OCI-LY7 (cell line): Measurements from ENCODE around the gene OGDH. TPM values are rescaled to one million over a fixed set of nuclear protein-coding genes. Genes with fewer than 3 reads are reported as not detected.

Source experiments
- BruUV-seq: library from RNA; stranded (reverse); fragments of 400-500 nt; replicated peaks from 2 replicates; lab custom pipeline; 2021; lab: Mats Ljungman, UMichigan
- CTCF ChIA-PET: fragments of 300-600 bp; sonication (Branson Sonifier 250); formaldehyde crosslinking; loops from one replicate; lab custom pipeline; 2022; ENCODE audit warnings: antibody characterized with exemption; ENCODE audit not compliant: unreplicated experiment; lab: Charles Lee
- POLR2A ChIA-PET: fragments of 300-600 bp; sonication (Branson Sonifier 250); formaldehyde crosslinking; loops from one replicate; lab custom pipeline; 2022; ENCODE audit warnings: antibody characterized with exemption; lab: Charles Lee
- DNase-seq: peaks from one replicate; pipeline ENCODE4 v3.0.0-alpha.2; 2015; ENCODE audit warnings: low spot score
- H2AFZ ChIP-seq: fragments of 200-600 bp; sonication (generic), shearing (Covaris generic); 2 replicates; pipeline ENCODE4 v1.6.1; 2014; ENCODE audit warnings: mild to moderate bottlenecking, antibody characterized with exemption, low read length, moderate library complexity
- H3K27ac ChIP-seq: fragments of 200-600 bp; sonication (generic); 2 replicates; pipeline ENCODE4 v1.5.1; 2014; ENCODE audit warnings: mixed run types, low read depth, mild to moderate bottlenecking, moderate library complexity, low read length, inconsistent platforms; ENCODE audit not compliant: poor library complexity, severe bottlenecking
- H3K36me3 ChIP-seq: fragments of 200-600 bp; sonication (generic); 2 replicates; pipeline ENCODE4 v1.6.1; 2014; ENCODE audit warnings: mild to moderate bottlenecking, antibody characterized with exemption, low read length, moderate library complexity, mixed read lengths; ENCODE audit not compliant: insufficient read depth
- H3K4me1 ChIP-seq: fragments of 200-600 bp; sonication (generic); 2 replicates; pipeline ENCODE4 v1.5.1; 2014; ENCODE audit warnings: mild to moderate bottlenecking, low read length; ENCODE audit not compliant: insufficient read depth, poor library complexity, severe bottlenecking
- H3K4me2 ChIP-seq: fragments of 200-600 bp; sonication (generic); 2 replicates; pipeline ENCODE4 v1.6.1; 2014; ENCODE audit warnings: mild to moderate bottlenecking, low read length
- H3K4me3 ChIP-seq: fragments of 200-600 bp; sonication (generic); 2 replicates; pipeline ENCODE4 v1.5.1; 2014; ENCODE audit warnings: mild to moderate bottlenecking, low read depth, low read length; ENCODE audit not compliant: poor library complexity, severe bottlenecking
- H3K79me2 ChIP-seq: fragments of 200-600 bp; sonication (generic); 2 replicates; pipeline ENCODE4 v1.6.1; 2016; ENCODE audit warnings: low read depth, mild to moderate bottlenecking, low read length, moderate library complexity, mixed read lengths; ENCODE audit not compliant: insufficient read depth
- H3K9me2 ChIP-seq: fragments of 200-600 bp; sonication (generic); 2 replicates; pipeline ENCODE4 v1.6.1; 2016; ENCODE audit warnings: mild to moderate bottlenecking, low read length, mixed read lengths; ENCODE audit not compliant: insufficient read depth
- H3K9me3 ChIP-seq: fragments of 200-600 bp; sonication (generic); 2 replicates; pipeline ENCODE4 v1.6.1; 2014; ENCODE audit warnings: mild to moderate bottlenecking, mixed run types, low read length, mixed read lengths
- H4K20me1 ChIP-seq: fragments of 200-600 bp; sonication (generic); 2 replicates; pipeline ENCODE4 v1.6.1; 2014; ENCODE audit warnings: mild to moderate bottlenecking, antibody characterized with exemption, low read length, moderate library complexity, mixed read lengths; ENCODE audit not compliant: insufficient read depth
- EZH2phosphoT487 ChIP-seq: fragments of 200-600 bp; sonication (generic); IDR thresholded peaks from 2 replicates; pipeline ENCODE4 v1.6.1; 2018; ENCODE audit warnings: low read depth, borderline replicate concordance, mild to moderate bottlenecking, mixed run types, antibody characterized with exemption, low read length, moderate library complexity, mixed read lengths
- intact Hi-C: fragments of 100-400 bp; cut with micrococcal nuclease; formaldehyde crosslinking; loops from one replicate; pipeline ENCODE4 v1.10.0; 2022; ENCODE audit not compliant: unreplicated experiment
- total RNA-seq, 2 experiments: library from RNA; depleted of rRNA in 1 of 2; stranded (reverse); fragments of >200 nt in 1 of 2; shearing (Covaris generic) in 1 of 2; gene quantifications; 2 replicates each; pipeline ENCODE4 v1.2.3, GENCODE V29; 2014 to 2022
- TF ChIP-seq, protein P1 (sequence below): fragments of 200-600 bp; sonication (generic); conservative IDR thresholded peaks from 2 replicates; pipeline ENCODE4 v1.5.1; 2014; ENCODE audit warnings: mild to moderate bottlenecking, antibody characterized with exemption, low read length, moderate library complexity, mixed read lengths

The OGDH gene
- total RNA-seq, 2 experiments from 2014 or later: 47.6 to 70.9 TPM

DNA sequence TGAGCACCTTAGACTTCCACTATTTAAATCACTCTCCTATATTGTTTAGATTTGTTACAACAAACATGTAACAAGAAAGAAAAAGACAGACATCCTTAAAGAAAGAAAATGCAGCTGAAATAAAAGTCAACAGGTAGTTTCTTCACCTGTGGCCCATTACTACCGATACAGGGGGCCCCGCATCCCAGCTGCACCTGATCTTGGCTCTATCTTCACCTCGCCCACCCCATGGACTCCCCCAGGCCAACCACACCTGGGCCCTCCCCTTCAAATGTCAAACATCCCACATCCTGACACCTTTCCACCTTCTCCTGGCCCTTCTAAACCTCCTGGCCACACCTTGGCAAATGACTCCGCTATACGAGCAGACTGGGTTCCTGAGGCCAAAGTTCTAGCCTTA lies 39.7 kb upstream of the OGDH start:
- TF ChIP-seq, protein P1, sequence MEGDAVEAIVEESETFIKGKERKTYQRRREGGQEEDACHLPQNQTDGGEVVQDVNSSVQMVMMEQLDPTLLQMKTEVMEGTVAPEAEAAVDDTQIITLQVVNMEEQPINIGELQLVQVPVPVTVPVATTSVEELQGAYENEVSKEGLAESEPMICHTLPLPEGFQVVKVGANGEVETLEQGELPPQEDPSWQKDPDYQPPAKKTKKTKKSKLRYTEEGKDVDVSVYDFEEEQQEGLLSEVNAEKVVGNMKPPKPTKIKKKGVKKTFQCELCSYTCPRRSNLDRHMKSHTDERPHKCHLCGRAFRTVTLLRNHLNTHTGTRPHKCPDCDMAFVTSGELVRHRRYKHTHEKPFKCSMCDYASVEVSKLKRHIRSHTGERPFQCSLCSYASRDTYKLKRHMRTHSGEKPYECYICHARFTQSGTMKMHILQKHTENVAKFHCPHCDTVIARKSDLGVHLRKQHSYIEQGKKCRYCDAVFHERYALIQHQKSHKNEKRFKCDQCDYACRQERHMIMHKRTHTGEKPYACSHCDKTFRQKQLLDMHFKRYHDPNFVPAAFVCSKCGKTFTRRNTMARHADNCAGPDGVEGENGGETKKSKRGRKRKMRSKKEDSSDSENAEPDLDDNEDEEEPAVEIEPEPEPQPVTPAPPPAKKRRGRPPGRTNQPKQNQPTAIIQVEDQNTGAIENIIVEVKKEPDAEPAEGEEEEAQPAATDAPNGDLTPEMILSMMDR: no peak
- no peak for TF ChIP-seq EZH2phosphoT487
- Histone ChIP-seq H3K27ac (no peak overlapping the region), H3K9me2 (no peaks in the 10 kb centered on the region), H2AFZ (no peak overlapping the region), H3K4me3 (no peak overlapping the region), H3K36me3 (peaks cover 82% of the 10 kb centered on the region), H3K4me1 (no peaks in the 10 kb centered on the region), H3K9me3 (no peaks in the 10 kb centered on the region), H4K20me1 (no peaks in the 10 kb centered on the region; the same call in 1 of the 2 replicates), H3K4me2 (no peak overlapping the region), H3K79me2 (peaks cover 6% of the 10 kb centered on the region; the same call in 1 of the 2 replicates)
- DNase-seq: no peak
- BruUV-seq: no TSS peak
- intact Hi-C loops: loop anchor here (5.0 kb wide), 2 partner anchors 74 to 89 kb away; partner anchors contain the start of gene NUDCD3
- POLR2A ChIA-PET: no interaction called here
- CTCF ChIA-PET: interaction anchor here (0.6 kb wide), 1 partner anchor 308 kb away, joined by 3 read pairs; no protein-coding TSS in a partner anchor

DNA sequence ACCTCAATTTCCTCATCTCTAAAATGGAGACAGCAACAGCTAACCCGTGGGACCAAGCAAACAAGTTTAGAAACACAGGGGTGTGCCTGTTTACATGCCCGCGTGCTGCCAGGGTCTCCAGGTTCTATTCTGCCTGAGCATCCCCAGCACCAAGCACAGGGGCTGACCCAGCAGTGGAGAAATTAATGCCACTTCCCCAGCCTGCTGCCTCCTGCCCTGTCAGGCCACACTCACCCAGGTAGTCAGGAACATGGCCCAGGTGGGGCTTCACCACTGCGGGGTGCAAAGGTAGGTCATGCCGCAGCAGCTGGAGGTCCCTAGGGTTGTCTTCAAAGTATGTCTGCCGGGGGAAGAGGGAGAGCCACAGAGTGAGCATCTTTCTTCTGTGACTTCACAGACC lies 38.5 kb upstream of the OGDH start:
- no peak for TF ChIP-seq EZH2phosphoT487
- TF ChIP-seq, protein P1: no peak
- H3K9me3 ChIP-seq: no peaks in the 10 kb centered on the region
- H3K4me1 ChIP-seq: peaks cover 10% of the 10 kb centered on the region
- H3K36me3 ChIP-seq: peaks cover 94% of the 10 kb centered on the region
- H3K9me2 ChIP-seq: no peaks in the 10 kb centered on the region
- BruUV-seq: no TSS peak
- no peak overlapping the region for H3K27ac ChIP-seq
- peaks cover 18% of the 10 kb centered on the region for H3K79me2 ChIP-seq
- ChIA-PET POLR2A (no interaction called here), CTCF (no interaction called here)
- no peaks in the 10 kb centered on the region; the same call in 1 of the 2 replicates for H4K20me1 ChIP-seq
- intact Hi-C loops: loop anchor here (5.0 kb wide), 2 partner anchors 76 to 91 kb away; partner anchors contain the start of gene NUDCD3
- H2AFZ ChIP-seq: no peak overlapping the region
- no peak for DNase-seq
- H3K4me2 ChIP-seq: no peak overlapping the region
- no peak overlapping the region for H3K4me3 ChIP-seq

DNA sequence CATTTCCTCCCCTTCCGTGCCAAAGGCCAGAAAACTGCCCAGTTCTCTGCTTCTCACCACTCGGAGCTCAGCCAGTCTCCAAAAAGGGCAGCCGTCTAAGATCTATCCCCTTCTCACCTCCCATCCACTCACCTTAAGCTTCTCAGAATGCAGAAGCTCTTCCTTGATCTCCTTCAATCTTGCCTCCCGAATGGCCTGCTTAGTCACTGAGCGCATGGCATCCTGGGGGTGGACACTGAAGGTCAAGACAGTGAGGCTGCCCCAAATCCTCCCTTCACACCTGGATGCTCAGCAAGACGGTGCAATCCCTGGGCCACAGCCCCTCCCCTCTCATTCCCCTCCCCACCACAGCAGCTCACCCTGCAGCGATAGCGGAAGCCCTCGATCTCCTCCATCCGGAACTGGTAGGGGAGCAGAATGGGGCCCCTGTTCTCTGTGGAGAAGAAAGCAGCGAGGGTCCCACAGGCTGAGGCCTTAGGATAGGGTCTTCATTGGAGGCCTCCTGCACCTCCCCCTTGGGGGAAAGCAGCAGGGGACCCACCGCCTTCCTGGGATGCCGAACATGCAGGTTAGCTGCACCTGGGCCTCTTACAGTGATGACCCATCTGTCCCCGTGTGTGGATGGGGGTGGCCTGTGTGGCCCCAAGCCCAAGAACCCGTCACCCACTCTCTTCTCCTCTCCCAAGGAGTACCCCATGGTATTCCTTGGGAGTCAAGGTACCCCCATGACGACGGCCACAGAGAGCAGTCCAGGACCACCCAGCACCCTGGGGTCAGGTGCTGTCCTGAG lies 37.5 kb upstream of the OGDH start:
- POLR2A ChIA-PET: no interaction called here

More for the DNA sequence above, 37.5 kb upstream of the OGDH start:
- H3K9me2 ChIP-seq: no peaks in the 10 kb centered on the region
- BruUV-seq: no TSS peak
- TF ChIP-seq, protein P1: no peak
- TF ChIP-seq EZH2phosphoT487: no peak
- intact Hi-C loops: loop anchor here (5.0 kb wide), 2 partner anchors 77 to 92 kb away; partner anchors contain the start of gene NUDCD3
- no peak overlapping the region for H3K4me2 ChIP-seq
- H3K4me3 ChIP-seq: no peak overlapping the region
- peaks cover 93% of the 10 kb centered on the region for H3K36me3 ChIP-seq
- no peak overlapping the region for H3K27ac ChIP-seq
- H2AFZ ChIP-seq: no peak overlapping the region
- no peak for DNase-seq
- peaks cover 11% of the 10 kb centered on the region for H3K4me1 ChIP-seq
- CTCF ChIA-PET: interaction anchor here (1.3 kb wide), 1 partner anchor 328 kb away, joined by 3 read pairs; no protein-coding TSS in a partner anchor
- no peaks in the 10 kb centered on the region; the same call in 1 of the 2 replicates for H4K20me1 ChIP-seq
- peaks cover 26% of the 10 kb centered on the region for H3K79me2 ChIP-seq
- no peaks in the 10 kb centered on the region for H3K9me3 ChIP-seq
